Vagina (tissue), 2 donors: ENCODE data around the gene RANBP10. TPM values are rescaled to one million over a fixed set of nuclear protein-coding genes. Genes with fewer than 3 reads are reported as not detected.

Experiments used
- DNase-seq, 2 donors: peaks; one replicate each; pipeline ENCODE4 v3.0.0-alpha.2; 2017; ENCODE audit errors: extremely low spot score in 2 of 2
- H3K27ac ChIP-seq: fragments of 200-600 bp; sonication (generic); one replicate; pipeline ENCODE4 v1.5.1; 2019
- H3K27me3 ChIP-seq: fragments of 200-600 bp; sonication (generic); one replicate; pipeline ENCODE4 v1.5.1; 2019
- H3K36me3 ChIP-seq, 2 donors: fragments of 200-600 bp; sonication (generic); one replicate each; pipeline ENCODE4 v1.5.1; 2017 to 2019
- H3K4me1 ChIP-seq: fragments of 200-600 bp; sonication (generic); one replicate; pipeline ENCODE4 v1.5.1; 2019
- H3K4me3 ChIP-seq, 2 donors: fragments of 200-600 bp; sonication (generic); 1 replicate in 1 of 2; 2 replicates in 1 of 2; pipeline ENCODE4 v1.5.1; 2016 to 2019
- H3K9me3 ChIP-seq: fragments of 200-600 bp; sonication (generic); one replicate; pipeline ENCODE4 v1.5.1; 2019
- POLR2A ChIP-seq, 2 donors: fragments of 450-650 bp; IDR thresholded peaks; one replicate each; pipeline ENCODE4 v1.6.1; 2017; ENCODE audit warnings: antibody characterized with exemption in 2 of 2, mild to moderate bottlenecking in 2 of 2, moderate library complexity in 2 of 2
- POLR2AphosphoS5 ChIP-seq, 2 donors: sonication (generic); formaldehyde crosslinking; IDR thresholded peaks; one replicate each; pipeline ENCODE4 v1.9.0; 2017; ENCODE audit warnings: antibody characterized with exemption in 2 of 2, mild to moderate bottlenecking in 2 of 2, low read depth in 1 of 2; ENCODE audit not compliant: insufficient read depth in 1 of 2
- intact Hi-C: fragments of 100-400 bp; cut with DNase I; formaldehyde crosslinking; loops from one replicate; pipeline ENCODE4 v1.15.1; 2023
- total RNA-seq: library from RNA; depleted of rRNA; stranded (reverse); fragments of >200 nt; gene quantifications from one replicate; pipeline ENCODE4 v1.2.3, GENCODE V29; 2016
- TF ChIP-seq, protein P1 (sequence below), 3 experiments: fragments of 450-650 bp in 2 of 3; fragments of 200-600 bp in 1 of 3; sonication (generic) in 1 of 3; IDR thresholded peaks; one replicate each; pipeline ENCODE4 v1.5.1; 2017 to 2019; ENCODE audit warnings: antibody characterized with exemption in 3 of 3, mild to moderate bottlenecking in 2 of 3, moderate library complexity in 2 of 3

RANBP10 gene
- total RNA-seq, 1 donor from 2014 or later: 17.9 TPM

DNA sequence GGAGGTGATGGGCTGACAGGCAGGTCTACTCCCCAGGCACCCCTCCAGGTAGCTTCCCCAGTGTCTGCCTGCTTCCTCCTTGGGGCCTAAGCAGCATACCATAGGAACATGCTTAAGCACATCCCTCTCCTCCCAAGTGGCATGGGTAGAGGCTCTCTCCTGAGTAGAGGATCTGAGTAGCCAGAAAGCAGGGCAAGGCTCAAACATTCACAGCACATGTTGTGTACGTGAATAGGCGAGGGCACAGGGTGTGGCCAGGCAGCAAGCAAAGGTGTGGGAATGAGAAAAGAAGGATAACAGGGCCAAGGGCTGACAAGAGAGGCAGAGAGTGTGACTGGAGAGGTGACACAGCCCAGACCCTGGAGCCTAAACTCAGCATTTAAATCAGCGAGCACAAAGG lies 57.5 kb downstream of the RANBP10 start:
- Histone ChIP-seq H3K27ac (no peak overlapping the region), H3K36me3 (peaks cover 0 to 24% of the 10 kb centered on the region in 2 donors), H3K9me3 (no peaks in the 10 kb centered on the region), H3K4me3 (no peak overlapping the region), H3K27me3 (no peaks in the 10 kb centered on the region), H3K4me1 (peaks cover 9% of the 10 kb centered on the region)
- TF ChIP-seq POLR2A (IDR thresholded peaks at IDR 0.05): no peak
- TF ChIP-seq, protein P1, sequence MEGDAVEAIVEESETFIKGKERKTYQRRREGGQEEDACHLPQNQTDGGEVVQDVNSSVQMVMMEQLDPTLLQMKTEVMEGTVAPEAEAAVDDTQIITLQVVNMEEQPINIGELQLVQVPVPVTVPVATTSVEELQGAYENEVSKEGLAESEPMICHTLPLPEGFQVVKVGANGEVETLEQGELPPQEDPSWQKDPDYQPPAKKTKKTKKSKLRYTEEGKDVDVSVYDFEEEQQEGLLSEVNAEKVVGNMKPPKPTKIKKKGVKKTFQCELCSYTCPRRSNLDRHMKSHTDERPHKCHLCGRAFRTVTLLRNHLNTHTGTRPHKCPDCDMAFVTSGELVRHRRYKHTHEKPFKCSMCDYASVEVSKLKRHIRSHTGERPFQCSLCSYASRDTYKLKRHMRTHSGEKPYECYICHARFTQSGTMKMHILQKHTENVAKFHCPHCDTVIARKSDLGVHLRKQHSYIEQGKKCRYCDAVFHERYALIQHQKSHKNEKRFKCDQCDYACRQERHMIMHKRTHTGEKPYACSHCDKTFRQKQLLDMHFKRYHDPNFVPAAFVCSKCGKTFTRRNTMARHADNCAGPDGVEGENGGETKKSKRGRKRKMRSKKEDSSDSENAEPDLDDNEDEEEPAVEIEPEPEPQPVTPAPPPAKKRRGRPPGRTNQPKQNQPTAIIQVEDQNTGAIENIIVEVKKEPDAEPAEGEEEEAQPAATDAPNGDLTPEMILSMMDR (IDR thresholded peaks at IDR 0.05): no peak
- no peak for TF ChIP-seq POLR2AphosphoS5 (IDR thresholded peaks at IDR 0.05; ENCODE audit: insufficient read depth in 1 of 2, low read depth in 1 of 2)
- intact Hi-C loops: no loop called here
- no peak for DNase-seq

DNA sequence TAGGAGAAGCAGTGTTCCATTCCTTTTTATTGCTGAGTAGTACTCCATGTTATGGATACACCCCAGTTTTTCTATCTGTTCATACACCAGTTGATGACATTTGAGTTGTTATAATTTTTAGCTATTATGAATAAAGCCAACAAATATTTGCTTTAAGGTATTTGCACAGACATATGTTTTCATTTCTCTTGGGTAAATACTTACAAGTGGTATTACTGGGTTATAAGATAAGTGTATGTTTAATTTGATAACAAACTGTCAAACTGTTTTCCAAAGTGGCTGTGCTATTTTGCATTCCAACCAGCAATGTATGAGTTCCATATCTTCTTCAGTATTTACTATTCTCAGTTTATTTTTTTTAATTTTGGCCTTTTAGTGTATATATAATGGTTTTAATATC lies 59.5 kb downstream of the RANBP10 start:
- peaks cover 9% of the 10 kb centered on the region for H3K4me1 ChIP-seq
- no peaks in the 10 kb centered on the region for H3K9me3 ChIP-seq
- DNase-seq: no peak
- H3K36me3 ChIP-seq: peaks cover 0 to 23% of the 10 kb centered on the region in 2 donors
- H3K4me3 ChIP-seq: no peak overlapping the region
- H3K27ac ChIP-seq: no peak overlapping the region
- no peak for TF ChIP-seq POLR2AphosphoS5 (IDR thresholded peaks at IDR 0.05; ENCODE audit: insufficient read depth in 1 of 2, low read depth in 1 of 2)
- intact Hi-C loops: no loop called here
- no peaks in the 10 kb centered on the region for H3K27me3 ChIP-seq

GRCh38 chr16:67741118-67741517 lies 65.2 kb downstream of the RANBP10 start:
- no peaks in the 10 kb centered on the region for H3K4me1 ChIP-seq
- no peak overlapping the region for H3K4me3 ChIP-seq
- H3K9me3 ChIP-seq: no peaks in the 10 kb centered on the region
- DNase-seq: no peak
- no peaks in the 10 kb centered on the region for H3K27me3 ChIP-seq
- peaks cover 0 to 21% of the 10 kb centered on the region in 2 donors for H3K36me3 ChIP-seq
- H3K27ac ChIP-seq: no peak overlapping the region
- intact Hi-C loops: no loop called here
- TF ChIP-seq POLR2A (IDR thresholded peaks at IDR 0.05): no peak
- TF ChIP-seq POLR2AphosphoS5 (IDR thresholded peaks at IDR 0.05; ENCODE audit: insufficient read depth in 1 of 2, low read depth in 1 of 2): no peak
- TF ChIP-seq, protein P1 (IDR thresholded peaks at IDR 0.05): no peak

DNA sequence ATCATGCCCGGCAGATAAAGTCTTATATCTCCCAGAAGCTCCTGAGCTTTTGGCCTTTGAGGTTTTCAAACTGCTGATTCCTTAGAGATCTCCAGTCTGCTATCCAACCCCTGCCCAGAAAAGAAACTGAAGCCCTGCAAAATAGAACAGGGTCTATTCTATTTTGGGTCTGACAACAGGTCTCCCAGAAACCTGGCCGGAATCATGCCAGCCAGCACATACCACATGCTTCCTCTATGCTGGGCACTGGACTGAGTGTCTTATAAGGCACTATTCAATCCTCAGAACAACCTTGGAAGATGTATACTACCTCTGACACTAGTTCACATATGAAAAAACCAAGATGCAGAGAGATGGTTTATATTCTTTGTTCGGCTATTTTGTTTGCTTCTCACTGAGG lies 66.0 kb downstream of the RANBP10 start:
- DNase-seq: no peak
- no peaks in the 10 kb centered on the region for H3K9me3 ChIP-seq
- no peak overlapping the region for H3K4me3 ChIP-seq
- intact Hi-C loops: no loop called here
- no peaks in the 10 kb centered on the region for H3K4me1 ChIP-seq
- TF ChIP-seq POLR2AphosphoS5 (IDR thresholded peaks at IDR 0.05; ENCODE audit: insufficient read depth in 1 of 2, low read depth in 1 of 2) (no peak), POLR2A (IDR thresholded peaks at IDR 0.05) (no peak)
- TF ChIP-seq, protein P1 (IDR thresholded peaks at IDR 0.05): no peak
- no peak overlapping the region for H3K27ac ChIP-seq
- no peaks in the 10 kb centered on the region for H3K27me3 ChIP-seq
- peaks cover 0 to 21% of the 10 kb centered on the region in 2 donors for H3K36me3 ChIP-seq

DNA sequence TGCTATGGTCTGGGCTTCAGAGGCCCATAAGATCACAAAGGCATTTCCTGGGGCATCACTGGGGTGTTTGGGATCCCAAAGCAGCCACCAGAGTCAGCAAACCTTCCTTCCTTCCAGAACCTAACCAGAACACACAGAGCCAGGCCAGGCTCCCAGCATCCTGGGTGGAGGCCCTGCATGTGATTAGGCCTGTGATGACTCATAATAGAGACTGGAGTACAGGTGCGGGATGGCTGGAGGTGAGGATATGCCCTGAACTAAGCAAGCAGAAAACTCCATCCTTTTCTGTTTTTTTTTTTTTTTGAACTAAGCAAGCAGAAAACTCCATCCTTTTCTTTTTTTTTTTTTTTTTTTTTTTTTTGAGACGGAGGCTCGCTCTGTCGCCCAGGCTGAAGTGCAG lies 69.5 kb downstream of the RANBP10 start:
- no peaks in the 10 kb centered on the region for H3K4me1 ChIP-seq
- intact Hi-C loops: no loop called here
- no peak for DNase-seq
- H3K27me3 ChIP-seq: no peaks in the 10 kb centered on the region
- no peak overlapping the region for H3K27ac ChIP-seq
- no peak overlapping the region for H3K4me3 ChIP-seq
- TF ChIP-seq, protein P1 (IDR thresholded peaks at IDR 0.05): no peak
- no peak for TF ChIP-seq POLR2A (IDR thresholded peaks at IDR 0.05)
- no peak for TF ChIP-seq POLR2AphosphoS5 (IDR thresholded peaks at IDR 0.05; ENCODE audit: insufficient read depth in 1 of 2, low read depth in 1 of 2)
- no peaks in the 10 kb centered on the region for H3K9me3 ChIP-seq
- H3K36me3 ChIP-seq: peaks cover 0 to 13% of the 10 kb centered on the region in 2 donors
